HG03342 (cell line): Measurements from ENCODE around the gene PRICKLE3.

Source experiments
- ATAC-seq: cut with Tn5 transposase; IDR thresholded peaks from one replicate; pipeline ENCODE4 v1.9.1; 2021; ENCODE audit warnings: mild to moderate bottlenecking, moderate library complexity; ENCODE audit not compliant: unreplicated experiment

Gene PRICKLE3

DNA sequence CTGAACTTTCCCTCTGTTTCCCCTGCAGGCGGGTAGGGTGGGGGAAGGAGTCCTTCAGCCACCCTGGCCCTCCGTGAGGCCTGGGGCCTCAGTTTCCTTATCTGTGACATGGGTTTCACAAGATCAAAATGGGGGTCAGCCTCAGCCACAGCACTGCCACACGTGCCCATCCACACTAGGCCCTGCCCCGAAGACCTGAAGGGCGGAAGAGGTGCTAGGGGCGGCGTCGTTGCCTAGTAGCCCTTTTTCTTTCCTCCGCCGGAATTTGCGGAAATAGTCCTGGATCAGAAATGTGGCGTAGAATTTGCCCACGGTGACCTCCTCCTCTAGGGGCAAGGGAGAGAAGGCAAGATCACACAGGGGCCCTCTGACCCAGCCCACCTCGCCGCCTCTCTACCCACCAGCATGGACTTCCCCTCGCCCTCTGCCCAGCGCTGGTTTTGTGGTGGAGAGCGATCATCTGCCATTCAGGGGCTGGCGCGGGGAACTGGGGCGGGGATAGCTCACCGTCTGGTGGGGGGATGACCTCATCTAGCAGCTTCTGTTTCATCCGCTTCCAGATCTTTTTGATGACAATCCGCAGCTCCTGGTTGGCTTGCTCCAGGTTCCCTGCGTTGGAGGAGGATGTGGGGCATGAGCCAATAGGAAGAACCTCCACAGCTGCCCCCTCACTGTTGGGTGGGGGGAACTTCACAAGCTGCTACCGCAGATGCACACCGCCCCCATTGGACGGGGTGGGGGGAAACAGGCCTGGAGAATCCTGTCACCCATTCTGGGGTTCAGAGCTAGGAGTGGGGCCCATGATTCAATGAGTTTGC lies 23.5 kb upstream of the PRICKLE3 start:
- no peak for ATAC-seq

DNA sequence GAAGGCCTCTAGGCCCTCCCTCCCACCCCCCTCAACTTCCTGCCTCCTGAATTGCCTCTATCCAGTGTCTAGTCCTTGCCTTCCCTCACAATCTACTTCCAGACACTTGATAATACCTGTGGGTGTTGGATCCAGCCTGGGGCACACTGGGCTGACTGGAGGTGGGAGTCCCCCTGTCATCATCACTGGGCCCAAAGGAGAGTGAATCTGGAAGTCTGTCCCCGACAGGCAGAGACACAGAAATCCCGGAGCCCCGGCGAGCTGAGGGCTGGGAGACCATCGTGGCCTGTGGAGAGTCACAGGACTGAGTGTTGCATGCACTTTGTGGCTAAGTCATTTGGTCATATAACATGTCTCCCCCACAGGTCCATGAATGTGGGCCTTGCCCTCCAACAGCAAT lies 22.2 kb upstream of the PRICKLE3 start:
- ATAC-seq = no peak

DNA sequence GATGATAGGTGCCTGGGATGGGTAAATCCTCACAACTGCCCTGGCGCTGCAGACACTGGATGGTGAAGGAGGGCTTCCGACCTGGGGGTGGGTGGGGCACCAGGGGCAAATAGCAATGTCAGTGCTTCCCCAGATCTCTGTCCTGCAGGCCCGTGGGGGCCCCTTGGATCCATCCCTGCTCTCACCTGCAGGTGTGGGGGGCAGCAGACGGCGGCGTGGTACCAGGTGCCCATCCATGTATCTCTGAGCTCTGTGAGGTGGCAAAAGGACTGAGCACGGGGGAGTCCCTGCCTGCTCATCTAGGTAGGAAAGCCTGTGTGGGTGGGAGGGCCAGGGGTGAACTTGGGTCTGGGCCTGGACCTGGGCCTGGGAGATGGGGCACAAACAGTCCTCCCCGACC lies 20.4 kb upstream of the PRICKLE3 start:
- ATAC-seq = no peak

DNA sequence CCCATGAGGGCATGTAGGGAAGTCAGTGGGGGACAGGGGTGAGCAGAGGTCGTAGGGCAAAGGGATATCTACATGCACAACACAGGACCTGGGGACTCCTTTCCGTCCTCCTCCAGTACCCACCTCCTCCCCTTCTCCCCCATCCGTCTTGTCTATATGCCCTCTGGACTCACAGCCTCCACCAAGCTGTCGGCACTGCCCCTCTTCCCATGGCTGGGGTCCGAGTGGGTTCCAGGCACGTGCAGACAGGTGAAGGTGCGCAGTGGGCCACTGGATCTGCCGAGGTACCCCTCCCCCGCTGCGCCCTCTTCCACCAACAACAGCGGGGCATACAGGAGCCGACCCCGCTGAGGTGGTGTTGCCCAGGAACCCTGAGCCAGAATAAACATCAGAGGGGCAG lies 19.3 kb upstream of the PRICKLE3 start:
- no peak for ATAC-seq

DNA sequence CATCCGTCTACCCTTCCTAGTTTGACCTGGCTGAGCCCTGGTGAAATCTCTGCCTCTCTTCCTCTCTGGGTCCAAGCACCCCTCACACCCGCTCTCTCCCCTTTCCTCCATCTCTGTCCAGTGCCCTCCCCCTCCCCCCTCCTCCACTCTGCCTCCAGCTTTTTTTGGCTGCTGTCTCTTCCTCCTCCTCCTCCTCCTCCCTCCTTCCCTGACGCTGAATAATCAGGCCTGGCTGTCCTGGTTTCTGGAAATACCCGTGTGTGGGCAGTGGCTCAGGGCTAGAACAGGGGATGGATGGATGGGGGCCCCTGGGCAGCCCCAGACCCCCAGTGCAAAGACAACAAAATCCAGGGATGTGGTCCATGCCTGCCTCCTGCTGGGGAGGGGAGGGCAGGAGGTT lies 18.5 kb upstream of the PRICKLE3 start:
- ATAC-seq = no peak

DNA sequence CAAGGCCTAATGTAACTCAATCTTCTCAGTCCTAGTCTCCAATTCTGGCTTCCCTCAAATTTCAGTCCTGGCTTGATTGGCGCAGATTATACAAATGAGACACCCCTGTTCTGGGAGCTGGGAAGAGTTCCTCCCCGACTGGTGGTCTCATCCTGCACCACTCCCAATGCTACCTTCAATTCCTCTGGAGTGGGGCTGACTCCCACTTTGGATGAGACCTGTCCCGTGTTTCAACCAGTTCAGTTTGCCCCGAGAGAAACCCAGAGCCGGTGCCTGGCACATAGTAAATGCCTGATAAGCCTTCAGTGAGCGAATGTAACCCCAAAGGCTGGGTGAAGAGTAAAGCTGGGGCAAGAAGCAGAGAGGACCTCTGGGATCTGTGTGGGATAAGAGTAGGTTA lies 17.8 kb upstream of the PRICKLE3 start:
- no peak for ATAC-seq

DNA sequence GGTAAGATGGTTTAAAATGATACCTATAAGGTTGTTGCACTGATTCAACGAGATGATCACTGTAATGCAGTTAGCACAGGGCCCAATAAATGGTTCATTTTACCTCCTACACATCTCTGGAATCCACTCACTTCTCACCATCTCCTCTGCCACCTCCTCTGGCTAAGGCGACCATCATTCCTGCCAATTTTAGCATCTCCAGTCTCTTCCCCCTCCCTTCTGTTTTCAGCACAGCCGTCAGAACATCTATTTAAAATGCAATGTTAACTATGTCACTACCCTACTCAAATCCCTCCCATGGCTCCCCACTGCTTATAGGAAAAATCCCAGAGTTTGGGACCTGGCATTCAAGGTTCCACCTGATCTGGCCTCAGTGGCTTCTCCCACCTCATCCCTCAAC lies 17.4 kb upstream of the PRICKLE3 start:
- no peak for ATAC-seq

DNA sequence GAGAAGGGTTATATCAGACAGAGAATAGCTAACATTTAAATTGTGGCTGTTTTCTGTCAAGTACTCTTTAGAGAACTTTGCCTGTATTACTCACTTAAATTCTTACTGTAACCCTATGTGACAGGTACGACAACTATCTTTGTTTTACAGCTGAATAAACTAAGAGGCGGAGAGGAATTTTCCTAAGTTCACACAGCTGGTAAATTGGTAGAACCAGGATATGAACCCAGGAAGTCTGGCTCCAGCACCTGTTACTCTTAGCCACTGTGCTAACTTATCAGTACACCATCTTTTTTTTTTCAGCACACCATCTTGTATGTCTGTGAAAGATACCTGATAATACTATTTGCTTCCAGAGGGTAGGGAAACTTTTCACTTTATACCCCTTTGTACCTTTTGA lies 15.8 kb upstream of the PRICKLE3 start:
- ATAC-seq = no peak

DNA sequence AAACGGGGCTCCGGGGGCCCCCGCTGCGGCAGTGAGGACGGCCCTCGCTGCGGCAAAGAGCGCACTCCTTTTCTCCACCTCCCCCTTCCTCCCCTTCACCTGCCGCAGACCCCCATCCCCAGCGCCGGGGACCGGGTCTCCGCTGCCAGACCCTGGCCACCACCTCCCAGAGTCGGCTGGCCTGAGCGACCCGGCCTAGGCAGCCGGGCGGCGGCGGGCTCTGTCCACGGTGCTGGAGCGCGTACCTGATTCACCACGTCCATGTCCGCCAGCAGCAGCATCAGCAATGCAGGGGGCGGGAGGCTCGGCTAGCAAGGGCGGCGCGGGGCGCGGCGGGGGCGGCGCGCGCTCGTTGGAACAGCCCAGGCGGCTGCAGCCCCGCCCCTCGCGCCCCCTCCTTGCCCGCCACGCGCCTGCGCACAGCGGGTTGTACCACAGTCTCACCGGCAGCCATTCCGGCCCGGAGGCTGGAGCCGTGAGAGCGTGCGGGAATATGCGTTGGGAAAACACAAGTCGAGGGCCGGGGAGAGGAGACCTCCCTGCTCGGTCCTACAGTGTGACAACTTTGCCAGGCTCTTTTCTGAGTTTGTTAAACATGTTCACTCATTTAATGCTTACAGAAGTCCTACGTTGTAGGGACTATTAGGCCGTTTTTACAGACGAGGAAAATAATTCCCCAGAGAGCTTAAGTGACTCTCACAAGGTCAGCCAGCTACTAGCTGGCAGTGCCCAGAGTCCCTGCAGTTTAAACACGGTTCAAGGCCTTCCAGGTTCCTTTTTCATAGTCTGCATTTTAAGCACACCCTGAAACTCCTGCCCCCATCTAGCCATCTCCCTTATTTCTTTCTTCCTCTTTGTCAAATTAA lies 14.0 kb upstream of the PRICKLE3 start, which contains the start of gene SYP:
Gene SYP, minus strand, starts transcription at position 288 of the 866 bp plus-strand sequence. Its CDS starts 7 bp downstream, at position 281.
- peak; percentile 85 for ATAC-seq

DNA sequence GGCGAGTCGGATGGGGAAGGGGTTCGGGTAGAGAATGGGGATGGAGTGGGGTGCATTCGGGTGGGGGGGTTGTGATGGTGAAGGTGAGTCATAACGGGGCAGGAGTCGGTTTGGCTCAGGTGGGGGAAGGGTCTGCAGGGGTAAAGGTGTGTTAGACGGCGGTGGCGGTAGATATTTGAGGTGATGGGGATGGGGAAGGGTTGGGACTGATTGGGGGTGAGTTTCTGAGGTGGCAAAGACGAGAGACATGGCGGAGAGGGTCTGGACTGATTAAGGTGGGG lies 13.1 kb upstream of the PRICKLE3 start:
- ATAC-seq = no peak

DNA sequence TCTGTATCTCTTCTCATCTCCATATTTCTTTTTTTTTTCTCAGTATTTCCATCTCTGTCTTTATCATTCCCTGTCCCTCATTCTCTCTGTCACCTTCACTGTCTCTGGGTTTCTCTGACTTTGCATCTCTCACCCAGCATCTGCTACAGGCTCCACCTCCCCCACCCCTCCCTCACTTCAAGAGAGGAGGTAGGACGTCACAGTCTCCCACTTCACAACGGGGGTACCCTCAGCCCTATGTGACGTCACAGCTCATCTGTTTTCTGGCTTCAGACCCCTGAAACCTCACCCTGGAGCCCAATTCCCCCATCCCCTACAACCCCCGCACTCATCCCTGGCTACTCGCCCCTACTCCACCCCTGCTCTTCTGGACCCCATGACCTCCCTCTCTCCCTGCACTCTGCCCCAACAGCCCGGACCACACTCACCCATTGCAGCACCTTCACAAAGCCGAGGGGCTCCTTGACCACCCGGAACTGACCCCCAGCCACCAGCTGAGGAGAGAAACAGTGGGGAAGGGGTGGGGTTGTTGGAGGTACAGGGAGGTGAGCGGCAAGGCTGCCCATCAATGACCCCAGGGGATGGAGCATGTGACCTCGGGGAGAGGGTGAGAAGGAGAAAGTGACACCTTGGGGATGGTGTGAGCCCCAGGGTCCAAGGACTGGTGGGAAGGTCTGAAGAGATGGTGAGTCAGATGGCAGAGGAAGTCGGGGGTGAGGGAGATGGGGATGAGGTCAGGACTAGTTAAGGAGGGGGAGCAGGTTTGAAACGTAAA lies 12.6 kb upstream of the PRICKLE3 start:
- no peak for ATAC-seq

DNA sequence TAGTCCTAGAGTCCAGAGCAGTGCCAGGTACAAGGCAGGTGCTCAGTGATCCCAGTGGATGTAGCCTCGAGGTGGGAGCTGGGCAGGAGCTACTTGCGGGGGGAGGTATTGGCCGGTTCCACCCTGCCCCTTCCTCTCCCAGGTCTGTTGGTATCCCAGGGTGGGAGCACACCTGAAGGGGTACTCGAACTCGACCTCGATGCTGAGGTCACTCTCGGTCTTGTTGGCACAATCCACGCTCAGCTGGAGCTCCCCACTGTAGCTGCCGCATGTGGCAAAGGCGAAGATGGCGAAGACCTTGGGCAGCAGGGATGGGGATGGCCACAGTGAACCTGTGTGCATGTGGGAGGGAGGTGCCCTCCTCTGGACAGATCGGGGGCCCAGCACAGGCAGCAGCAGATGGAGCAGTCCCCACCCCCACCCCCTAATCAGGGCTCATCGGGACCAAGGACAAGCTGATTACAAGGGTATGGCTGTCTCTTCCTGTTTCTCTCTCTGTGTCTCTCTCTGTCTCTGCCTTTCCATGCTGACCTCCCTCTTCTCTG lies 11.4 kb upstream of the PRICKLE3 start:
- no peak for ATAC-seq

DNA sequence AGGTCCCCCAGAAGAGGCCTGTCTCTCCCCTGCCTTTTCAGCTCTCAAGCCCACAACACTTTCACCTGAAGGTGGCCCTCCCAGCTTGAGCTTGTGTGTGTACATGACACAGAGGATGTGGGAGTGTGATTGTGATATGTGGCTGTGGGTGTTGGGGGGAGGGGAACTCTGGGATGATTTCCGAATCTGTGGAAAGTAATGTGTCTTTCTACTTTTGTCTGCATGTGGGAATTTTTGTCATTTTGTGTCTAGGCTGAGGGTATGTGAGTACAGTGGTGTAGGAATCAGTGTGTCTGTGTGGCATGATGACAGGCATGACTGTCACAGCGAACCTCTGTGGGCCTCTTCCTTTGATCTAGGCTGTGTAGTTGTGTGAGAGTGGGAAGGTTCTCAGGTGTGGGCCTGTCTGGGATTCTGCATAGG lies 7.4 kb upstream of the PRICKLE3 start:
- no peak for ATAC-seq

DNA sequence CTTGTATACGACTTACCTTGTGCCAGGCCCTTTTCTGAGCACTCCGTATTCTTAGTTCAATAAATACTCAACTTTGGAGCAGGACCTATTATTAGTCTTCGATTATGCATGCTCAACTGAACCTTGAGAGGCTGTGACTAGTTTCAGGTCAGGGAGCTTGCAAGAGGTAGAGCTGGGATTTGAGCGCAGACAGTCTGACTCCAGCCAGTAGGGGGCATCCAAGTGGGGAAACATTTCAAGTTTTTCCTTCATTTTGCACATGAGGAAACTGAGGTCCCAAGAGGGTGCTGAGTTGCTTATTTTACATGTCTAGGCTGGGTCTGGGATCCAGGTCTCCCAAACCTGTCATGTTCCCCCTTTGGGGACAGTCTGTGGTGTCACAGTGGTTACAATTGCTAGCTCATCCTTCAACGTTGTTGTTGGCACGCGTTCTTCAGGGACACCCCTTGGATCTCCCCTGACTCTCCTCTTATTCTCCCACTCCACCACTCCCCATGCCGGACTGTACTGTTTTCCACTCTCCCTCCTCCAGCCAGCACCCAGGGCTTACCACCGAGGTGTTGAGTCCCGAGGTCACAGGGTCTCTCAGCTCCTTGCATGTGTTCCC lies 6.7 kb upstream of the PRICKLE3 start:
- no peak for ATAC-seq

DNA sequence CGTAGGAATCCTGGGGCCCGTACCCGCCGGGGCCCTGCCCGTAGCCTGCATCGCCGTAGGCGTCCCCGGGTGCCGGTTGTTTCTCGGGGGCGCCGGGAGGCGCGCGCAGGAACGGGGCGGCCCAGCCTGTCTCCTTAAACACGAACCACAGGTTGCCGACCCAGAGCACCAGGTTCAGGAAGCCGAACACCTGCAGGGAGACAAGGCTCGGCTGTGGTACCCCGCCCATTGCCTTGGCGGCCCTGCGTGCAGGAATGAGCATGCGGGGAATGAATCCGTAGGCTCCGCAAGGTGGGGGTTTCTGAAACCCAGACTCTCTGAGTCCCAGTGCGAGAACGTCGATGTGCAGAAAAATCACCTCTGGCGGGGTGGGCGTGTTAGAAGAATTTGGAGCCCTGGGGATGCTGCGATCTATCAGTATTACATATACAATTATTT lies 5.4 kb upstream of the PRICKLE3 start:
- ATAC-seq = peak; percentile 17

DNA sequence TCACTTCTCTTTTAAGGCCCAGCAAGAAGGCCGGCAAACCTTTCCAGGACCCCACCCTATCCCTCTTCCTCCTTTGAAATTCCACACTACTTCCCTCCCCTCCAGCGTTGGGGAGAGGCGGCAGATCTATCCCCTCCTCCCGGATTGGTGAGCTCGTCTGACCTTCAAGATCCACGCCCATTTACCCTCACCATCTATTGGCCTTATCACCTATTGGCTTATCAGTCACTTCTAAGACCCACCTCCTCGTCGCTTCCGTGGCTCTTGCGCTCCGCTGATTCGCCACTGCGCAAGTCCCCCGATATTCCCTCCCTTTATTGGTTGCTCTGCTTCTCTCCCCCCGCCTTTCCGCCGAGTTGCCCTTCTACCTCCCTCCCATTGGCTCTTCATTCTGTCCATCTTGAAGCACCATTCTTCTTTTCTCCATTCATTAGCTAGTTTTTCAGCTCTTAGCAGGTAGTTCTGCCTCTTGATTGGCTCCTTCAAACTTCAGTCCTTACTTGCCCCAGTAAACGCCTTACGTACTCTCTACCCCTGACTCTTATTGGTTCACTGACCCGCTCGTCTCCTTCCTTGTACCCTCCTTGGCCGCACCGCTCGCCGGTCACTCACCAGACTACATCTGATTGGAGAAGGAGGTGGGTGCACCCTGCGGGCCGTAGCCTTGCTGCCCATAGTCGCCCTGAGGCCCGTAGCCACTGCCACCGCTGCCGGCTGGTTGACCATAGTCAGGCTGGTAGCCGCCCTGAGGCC lies 4.8 kb upstream of the PRICKLE3 start:
- ATAC-seq = peak; percentile 88

DNA sequence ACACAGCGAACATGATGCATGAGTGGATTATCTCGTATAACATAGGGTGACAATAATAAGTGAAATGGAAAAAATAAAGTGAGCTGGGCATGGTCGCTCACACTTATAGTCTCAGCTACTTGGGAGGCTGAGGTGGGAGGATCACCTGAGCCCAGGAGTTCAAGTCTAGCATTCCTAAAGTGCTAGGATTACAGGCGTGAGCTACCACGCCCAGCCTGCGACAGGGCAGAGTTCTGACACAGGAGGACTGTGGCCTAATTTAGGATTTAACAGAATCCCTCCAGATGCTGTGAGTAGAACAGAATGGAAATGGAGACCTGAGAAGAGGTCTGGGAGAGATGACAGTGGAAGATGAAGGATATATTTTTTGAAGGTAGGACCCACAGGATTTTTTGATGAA lies 3.4 kb upstream of the PRICKLE3 start:
- ATAC-seq = no peak

DNA sequence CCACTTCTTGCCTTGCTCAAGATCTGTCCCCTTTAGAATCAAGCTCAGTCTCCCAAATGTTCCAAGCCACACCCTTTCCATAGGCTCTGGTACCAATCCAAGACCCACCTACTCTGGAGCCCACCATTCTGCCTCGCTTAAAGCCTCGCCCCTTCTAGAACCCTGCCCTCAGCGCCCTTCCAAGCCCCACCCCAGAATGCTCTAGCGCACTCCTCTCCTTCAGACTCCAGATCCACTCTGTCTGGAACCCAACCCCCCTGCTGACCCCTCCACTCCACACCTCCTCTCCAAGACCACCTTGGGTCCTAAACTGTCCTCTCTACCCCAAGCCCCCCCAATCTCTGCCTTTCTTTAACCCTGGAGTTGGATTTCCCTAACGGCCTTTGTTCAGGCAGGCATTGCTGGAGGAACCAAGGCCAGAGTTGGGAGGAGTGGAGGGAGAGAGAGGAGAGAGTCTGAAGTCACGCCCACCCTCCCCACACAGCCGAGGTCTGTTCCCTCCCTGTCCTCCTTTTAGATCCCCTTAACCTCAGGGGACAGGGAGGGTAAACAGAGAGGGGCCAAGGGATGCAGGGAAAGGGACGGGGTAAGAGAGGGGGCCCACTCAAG lies 2.4 kb upstream of the PRICKLE3 start:
- no peak for ATAC-seq

DNA sequence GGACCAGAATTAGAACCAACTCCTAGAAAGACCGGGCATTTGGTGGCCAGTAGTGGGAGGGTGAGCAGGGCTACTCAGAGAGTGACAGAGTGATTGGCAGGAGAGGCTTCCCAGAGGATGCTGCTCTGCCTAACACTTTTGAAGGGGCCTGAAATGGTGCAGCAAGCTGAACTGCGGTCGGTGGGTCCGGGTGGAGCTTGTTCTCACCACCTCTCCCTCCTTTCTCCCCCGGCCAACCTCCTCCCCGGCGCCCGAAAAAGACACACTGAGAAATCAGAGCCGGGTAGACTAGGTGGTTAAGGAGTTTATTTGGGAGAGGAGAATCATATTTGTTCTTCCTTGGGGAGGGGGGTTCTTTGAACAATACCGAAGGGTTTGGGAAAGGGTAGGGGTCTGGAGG lies 1.4 kb upstream of the PRICKLE3 start:
- ATAC-seq = no peak

DNA sequence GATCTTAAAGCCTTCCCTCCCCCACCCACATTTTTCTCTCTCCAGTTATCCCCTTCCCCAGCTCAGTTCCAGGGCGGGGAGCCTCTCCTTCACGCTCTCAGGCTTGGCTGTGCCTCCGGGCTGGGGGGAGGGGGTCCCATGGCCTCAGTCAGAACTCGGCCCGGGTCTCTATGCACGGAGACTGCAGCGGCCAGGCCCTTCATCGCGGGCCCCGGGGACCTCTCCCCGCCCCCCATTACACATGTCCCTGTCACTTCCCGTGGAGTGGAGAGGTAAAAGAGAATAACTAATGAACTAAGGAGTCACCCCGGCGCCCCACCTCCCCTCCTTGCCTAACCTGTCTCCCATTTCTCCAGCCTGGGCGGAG lies 838 bp upstream of the PRICKLE3 start:
- no peak for ATAC-seq
